LHCN-M2 (cell line): ENCODE measurements around the gene ADARB2. TPM values are rescaled to one million over a fixed set of nuclear protein-coding genes. Genes with fewer than 3 reads are reported as not detected.
"Not testable (repeated sequence)": the region's sequence is repeated elsewhere in the genome, so short reads cannot be mapped to it uniquely, and the experiment has no call there.

Experiments used
- DNase-seq: peaks from one replicate; pipeline ENCODE4 v3.0.0-alpha.2; 2012; ENCODE audit warnings: low read depth
- total RNA-seq: library from RNA; depleted of rRNA; stranded (reverse); fragments of >200 nt; gene quantifications from 2 replicates; pipeline ENCODE4 v1.2.3, GENCODE V29; 2014

The ADARB2 gene
- total RNA-seq, 1 experiment from 2014 or later = 0.11 TPM

DNA sequence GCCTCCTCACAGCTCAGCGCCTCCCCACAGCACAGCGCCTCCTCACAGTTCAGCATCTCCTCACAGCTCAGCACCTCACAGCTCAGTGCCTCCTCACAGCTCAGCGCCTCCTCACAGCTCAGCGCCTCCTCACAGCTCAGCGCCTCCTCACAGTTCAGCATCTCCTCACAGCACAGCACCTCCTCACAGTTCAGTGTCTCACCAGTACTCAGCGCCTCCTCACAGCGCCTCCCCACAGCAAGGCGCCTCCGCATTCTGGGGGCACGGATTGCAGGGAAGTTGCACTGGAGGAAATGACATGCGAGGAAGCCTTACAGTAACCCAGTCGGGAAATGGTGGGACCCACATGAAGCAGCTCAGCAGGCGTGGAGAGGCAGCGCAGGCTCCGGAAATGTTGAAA is 409.6 kb downstream of the ADARB2 start:
- DNase-seq = no peak

DNA sequence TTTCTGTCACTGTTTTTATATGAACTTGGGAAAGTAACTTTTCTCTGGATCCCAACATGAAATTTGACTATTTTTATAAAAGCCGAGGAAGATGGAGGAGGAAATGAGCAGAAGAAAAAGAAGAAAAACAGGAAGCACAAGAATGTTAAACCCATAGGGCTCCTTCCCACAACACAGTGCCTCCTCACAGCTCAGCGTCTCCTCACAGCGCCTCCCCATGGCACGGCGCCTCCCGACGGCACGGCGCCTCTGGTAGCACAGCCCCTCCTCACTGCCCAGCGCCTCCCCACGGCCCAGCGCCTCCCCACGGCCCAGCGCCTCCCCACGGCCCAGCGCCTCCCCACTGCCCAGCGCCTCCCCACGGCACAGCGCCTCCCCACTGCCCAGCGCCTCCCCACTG is 410.8 kb downstream of the ADARB2 start:
- DNase-seq = not testable (repeated sequence)

DNA sequence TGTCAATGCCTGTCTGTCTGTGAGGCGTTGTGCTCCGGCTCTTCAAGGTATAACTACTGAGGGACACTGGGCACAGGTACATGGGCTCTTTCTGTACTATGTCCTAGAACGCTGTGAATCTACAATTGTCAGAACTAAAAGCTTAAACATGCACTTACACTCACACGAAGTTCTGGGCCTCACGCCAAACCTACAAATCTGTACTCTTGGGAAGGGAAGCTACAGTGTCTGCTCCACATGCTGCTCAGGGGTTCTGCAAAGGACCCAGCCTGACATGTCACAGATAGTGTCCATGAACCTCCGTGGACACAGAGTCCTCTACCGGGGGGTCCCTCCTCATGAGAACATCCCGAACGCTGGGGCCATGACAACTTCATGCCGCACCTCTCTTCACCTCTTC is 412.4 kb downstream of the ADARB2 start:
- DNase-seq = no peak

DNA sequence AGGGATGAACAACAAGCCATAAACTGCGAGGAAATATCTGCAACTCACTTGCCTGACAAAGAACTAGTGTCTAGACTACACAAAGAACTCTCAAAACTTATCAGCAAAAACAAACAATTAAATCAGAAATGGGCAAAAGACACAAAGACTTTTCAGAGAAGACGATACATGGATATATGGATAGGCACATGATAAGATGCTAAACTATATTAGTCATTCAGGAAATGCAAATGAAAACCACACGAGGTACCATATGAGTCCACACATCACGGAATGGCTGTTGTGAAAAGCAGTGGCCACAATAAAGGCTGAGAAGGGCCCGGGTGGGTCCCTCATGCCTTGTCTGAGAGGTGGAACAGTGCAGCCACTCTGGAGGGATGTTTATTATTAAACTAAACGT is 413.4 kb downstream of the ADARB2 start:
- no peak for DNase-seq

DNA sequence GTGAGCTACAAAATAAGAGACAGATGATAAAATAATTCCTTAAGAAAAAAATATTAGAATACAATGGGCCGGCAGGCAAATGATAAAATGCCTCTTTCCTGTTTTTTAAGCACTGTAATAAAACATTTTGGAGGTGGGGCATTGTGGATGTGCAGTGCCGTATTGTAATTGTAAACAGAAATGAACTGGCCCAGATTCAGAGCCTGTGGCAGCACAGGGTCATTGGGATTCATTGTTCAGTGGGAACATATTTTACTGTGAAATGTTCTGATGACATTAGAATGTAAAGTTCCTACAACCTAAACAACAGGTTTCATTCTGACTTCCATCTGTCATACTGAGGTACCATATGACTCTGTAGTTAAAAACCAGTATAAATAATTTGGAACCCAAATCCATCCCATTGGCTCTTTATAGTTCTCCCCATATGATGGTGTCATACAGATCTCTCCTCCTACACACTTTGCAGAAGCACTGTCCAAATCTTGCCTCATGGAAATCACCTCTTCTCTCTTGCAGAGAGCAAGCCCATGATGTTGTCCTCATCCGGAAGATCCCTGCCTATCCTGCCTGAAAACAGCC is 416.5 kb downstream of the ADARB2 start:
- no peak for DNase-seq

DNA sequence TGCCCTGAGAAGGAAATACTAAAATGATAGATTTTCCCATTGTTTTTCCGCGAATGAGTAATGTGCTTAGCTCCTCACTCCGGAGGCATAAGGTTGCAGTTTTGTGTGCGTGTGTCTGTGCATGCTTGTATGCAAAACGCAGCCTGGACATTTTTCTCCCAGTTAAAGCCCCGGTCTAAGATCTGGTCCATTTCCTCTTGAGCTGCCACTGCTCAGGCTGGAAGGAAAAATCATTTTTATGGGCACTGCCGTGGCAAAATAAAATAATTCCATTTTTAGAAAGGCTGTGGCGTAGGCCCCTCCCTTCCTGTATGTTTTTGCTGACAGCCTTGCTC is 420.5 kb downstream of the ADARB2 start:
- no peak for DNase-seq

DNA sequence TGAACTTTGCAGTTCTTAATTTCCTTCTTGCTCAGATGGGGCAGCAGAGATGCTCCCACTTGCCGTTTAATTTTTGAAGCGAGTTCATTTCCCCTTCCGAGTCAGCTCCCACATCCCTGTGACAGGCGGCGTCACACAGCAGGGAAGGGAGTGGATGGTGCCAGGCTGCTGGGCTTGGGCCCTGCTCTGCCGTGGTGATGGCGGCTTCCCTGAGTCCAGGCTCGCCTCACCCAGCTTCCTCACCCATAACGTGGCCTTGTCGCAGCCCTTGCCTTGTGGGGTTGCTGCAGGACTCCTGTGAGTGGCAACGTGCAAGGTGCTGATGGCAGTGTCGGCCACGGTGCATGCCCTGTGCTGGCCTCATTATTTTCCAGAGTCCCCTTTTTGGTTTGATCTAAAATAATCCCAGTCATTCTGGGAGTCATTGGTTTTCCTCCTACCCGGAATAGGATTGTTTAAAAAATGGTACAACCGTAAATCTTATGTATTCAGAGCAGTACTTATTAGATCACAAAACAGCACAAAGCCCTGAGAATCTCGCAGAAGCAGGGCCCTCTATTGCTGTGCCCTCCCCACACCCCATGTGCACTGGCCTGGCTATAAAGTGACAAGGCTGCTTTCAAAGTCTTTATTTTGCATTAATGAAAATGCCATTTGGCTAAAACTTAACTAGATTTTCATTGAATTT is 421.1 kb downstream of the ADARB2 start:
- DNase-seq = no peak

DNA sequence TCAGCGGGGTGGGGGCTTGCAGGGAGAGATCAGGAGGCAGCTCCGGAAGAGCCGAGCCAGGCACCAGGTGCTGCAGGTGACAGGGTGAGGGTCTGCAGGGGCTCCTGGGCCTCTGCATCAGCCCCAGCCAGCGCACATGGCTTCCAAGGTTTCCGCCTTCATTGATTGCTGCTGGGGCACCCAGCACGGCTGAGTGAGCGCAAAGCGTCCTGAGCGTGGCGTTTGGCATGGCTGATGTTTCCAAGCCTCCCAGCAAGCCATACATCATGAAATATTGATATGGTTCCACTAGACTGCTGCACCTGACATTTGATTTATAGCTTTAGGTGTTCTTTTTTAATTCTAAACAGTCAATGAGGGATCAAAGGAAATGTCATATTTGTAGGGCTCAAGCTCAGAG is 422.1 kb downstream of the ADARB2 start:
- DNase-seq = no peak

DNA sequence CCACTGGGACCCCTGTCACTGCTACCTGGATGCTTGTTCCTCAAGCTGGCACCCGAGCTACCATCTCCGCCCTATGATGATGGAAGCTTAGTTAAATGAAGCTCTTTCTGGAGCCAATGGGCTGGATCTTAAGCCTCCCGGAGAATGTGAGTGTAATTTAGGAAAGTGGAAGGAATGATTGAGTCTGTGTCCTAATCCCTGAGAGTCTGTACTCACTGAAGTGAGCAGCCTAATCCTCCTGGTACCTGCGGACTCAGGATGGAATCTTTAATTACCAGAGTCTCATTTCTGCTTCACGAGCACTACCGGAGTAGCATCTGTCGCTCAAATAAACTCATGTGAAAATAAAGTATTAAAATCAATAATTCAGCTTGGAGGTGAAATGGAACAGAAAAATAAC is 425.6 kb downstream of the ADARB2 start:
- DNase-seq = no peak

DNA sequence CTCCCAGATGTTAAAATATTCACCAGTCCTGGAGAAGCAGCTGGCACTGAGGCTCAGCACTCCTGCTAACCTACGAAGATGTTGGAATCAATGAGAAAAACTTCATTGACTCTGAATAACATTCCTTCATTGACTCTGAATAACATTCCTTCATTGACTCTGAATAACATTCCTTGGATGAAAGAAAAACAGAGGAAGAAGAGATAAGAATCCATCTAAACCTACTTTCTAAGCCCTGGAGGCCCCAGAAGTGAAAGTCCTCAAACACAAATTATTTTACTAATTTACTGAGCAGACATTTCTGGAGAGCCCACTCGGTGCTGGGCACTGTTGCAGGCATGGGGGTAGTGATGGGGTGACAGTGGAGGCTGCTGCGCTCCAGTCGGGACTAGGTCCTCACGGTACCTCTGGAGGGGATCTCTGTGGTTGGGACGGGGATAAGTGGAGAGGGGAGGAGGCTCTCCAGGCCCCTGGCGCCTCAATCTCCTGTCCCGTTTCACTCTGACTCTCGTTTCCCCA is 427.0 kb downstream of the ADARB2 start:
- no peak for DNase-seq

DNA sequence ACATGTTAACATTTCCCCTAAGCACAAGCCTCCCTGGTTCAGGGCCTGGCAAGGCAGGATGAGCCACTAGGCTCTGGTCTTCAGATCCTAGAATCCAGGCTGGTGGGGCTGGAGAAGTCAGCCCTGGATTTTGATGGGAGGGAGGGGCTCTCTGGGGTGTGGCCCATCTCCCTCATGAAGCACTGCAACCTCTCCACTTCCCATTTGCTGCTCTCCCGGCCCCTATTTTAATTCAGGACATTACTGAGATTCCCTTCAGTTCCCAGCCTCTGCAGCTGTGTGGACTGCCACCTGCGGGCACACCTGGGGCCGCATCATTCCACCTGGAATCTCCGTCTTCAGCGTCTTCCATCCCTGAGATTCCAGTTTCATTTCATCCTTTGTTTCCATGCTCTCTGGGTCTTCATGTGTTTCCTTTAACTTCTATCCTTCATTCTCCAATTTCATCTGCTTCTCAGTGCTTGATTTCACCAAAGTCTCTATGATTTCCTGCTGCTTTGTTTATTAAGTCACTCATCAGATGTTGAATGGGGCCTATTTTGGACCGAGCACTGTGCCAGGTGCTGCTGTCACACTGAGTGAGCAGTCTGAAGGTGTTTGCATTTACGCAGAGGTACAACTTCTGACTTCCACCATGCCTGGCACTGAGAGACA is 427.6 kb downstream of the ADARB2 start:
- no peak for DNase-seq

DNA sequence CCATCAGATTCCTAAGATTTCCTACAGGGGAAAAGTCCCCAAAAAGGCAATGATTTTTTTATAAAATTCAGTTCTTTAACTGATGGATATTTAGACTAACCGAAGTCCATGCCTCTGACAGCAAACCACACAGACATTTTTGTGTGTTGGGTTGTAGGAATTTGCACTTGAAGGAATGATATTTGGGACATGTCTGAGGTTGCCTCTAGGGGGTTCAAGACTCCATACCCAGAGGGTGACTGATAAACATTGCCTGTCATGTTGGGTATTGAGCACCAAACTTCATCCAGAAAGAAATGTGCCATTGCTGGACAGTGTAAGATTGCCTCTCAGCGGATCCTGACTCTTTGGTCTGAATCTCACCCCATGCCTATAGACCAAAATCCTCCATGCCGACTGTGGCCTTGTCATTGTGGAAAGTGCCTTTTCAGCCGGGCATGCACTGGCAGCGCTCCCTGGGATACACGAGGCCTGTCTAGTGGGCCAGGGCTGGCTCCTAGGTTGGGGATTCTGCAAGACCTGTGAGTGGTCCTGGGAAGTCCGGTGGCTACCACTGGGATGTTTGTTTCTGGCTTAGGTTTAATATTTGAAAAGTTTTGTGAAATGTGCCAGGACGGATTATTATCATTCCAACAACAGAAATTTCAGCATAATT is 428.2 kb downstream of the ADARB2 start:
- peak; percentile 16 for DNase-seq

DNA sequence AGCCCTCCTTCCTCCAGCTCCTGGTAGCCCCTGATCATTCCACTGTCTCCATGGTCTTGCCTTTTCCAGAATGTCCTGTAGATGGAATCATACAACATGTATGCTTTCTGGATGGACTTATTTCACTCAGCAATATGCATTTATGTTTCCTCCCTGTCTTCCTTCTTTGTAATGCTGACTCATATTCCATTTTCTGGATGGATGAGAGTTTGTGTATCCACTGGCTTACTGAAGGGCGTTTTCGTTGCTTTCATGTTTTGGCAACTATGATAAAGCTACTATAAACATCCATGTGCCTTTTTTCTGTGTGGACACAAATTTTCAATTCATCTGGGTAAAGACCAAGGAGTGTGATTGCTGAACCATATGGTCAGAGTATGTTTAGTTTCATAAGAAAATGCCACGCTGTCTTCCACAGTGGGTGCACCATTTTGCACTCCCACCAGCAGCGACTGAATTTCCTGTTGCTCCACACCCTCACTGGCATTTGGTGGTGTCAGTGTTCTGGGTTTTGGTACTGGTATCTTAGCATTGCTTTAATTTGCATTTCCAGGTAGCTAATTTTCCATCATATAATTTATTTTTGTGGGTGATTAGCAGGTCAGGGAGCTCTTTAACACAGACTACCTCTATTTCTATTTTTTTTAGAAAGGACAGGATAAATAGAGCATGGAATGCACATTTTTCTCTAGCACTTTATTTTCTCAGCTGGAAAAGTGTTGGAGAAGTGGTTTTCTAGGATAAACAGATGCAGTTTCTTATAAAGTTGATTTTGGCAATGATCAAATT is 429.0 kb downstream of the ADARB2 start:
- peak; percentile 3 for DNase-seq

DNA sequence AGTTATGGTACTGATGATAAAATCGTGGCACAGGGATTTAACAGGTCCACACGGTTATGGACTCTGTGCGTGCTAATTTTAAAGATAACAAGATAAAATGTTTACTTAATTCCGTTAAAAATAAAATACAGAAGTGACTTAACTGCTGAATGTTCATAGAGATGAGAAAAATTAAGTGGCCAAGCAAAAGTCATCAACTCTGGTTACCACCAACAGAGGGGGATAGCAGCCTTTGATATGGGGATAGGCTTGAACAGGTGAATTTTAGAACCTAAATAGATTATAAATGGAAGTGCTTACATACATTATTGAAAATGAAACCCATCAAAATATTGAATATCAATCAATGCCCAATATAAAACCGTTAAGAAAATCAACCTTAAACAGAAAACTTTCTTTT is 436.2 kb downstream of the ADARB2 start:
- DNase-seq = no peak

DNA sequence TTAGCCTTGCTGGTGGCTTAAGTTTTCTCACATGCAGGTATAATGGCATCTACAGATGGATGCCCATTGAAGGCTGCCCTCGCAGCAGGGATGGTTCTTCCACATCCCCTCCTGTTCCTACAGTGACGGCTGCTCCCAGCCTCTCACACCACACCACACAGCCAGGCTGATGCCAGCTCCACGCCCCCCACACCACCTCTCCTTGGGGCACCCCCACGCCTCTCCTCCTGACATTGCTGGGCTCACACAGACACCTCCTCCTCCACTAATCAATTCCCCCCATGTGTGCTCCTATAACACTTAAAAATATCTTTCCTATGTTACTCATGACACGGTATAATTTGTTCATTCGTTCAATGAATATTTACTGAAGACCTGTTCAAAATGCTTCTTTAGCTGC is 437.1 kb downstream of the ADARB2 start:
- no peak for DNase-seq

DNA sequence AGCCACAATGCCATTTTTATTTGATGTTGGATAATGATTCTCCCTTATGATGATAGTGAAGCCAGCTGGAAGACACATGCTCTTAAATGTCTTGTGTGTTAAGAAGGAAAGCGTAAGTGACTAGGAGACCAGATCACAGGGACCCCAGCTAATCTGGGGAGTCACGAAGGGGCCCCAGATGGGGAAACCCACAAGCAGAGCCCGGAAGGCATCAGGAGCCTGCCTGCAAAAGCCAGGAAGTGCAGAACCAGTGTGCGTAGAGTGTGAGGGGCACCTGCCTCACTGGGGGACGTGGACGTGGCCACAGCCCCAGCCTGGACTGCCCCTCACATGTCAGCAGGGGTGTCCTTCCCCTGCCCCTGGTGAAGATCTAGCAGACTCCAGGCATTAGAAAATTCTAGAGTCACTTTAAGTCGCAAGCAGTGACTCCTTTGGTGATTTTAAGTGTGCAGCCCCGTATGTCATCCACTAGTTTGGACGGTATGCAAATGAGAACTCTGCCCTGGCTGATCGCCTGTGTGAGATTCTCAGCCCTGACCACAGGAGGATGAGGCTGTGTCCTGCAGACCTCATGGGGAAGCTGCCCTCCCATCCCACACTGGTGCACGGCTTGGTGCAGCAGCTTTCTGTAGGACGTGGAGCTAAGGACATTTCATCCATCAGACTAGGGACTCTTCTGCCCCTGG is 438.1 kb downstream of the ADARB2 start:
- DNase-seq = no peak

DNA sequence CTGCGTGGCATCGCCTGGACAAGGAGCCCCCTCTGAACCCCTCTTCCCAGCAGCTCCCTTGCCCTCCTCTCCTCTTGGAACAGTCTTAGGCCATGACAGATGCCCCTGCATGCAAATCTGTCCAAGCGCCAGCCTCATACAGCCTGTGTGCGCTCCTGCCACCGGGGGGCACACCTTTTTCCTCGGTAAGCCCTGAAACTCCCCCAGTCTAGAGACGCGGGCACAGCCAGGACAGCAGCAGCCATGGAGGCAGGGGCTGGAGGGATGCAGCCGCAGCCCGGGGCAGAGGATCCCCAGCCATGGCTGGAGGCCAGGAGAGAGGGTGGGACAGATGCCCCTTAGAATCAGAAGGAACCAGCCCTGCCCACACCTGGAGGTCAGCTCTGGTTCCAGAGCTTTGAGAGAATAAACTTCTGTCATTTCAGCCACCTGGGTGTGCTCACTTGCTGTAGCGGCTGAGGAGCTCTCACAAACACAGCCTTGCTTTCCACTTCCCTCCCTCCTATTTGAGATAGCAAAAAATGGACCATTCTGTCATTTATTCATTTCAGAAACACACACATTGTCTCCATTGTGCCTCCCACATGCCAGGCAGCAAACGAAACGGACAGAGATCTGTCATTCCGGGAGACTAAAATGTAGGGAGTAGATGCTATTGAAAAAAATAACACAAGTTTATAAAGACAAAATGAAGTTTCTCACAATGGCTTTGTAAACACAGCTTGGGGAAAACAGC is 439.6 kb downstream of the ADARB2 start:
- no peak for DNase-seq

DNA sequence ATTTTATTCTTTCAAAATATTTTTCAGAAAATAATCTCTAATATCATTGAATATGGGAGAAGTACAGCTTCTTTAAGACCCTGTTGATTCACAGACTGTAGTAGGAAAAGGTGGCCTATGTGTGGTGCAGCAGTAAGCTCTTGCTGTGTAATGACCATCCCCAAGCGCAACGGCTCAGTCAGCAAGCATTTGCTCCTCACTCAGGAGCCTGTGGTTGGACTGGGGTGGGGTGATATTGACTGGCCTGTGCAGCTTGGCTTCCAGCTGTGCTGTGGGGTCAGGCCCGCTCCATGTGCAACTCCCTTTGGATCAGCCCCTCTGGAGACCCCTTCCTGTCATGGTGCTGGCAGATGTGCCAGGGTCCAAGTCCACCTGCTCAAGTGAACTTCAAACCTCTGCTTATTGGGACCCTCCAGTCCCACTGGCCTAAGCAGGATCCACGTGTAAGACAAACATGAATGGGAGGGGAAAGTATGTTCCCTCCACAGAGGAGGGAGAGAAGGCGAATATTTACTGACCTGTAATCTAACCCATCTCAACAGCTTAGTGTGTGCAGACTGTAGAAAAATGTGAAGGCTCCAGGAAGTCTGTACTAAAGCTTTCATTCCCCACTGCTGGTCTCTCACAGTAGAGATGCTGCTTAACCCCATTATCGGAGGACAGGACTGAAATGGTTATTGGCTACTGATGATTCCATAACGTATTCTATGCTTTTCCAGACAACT is 441.4 kb downstream of the ADARB2 start:
- no peak for DNase-seq

DNA sequence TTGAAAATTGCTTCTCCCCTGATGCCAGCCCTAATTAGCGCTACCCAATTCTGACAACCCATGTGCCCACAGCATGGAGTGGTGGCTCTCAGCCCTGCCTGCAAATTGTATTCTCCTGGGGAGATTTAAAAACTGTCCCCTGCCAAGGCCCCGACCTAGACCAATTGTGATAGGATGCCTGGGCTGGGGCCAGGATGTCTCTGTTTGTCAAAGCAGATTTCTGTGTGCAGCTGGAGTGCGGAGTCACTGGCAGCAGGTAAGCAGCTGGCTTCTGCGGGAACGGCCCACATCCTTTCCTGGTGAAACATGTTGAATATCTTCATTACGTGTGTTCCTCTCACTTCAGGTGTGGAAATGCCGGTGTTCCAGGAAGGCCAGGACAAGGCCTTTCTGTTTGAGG is 442.6 kb downstream of the ADARB2 start:
- no peak for DNase-seq
